LNCaP clone FGC (cell line): ENCODE data around the gene LMOD1.

ENCODE experiments used
- DNase-seq: peaks from one replicate; pipeline ENCODE4 v3.0.0-alpha.2; 2011; ENCODE audit warnings: low read depth
- H3K4me3 ChIP-seq: 2 replicates; pipeline ENCODE4 v1.5.1; 2011; ENCODE audit warnings: mild to moderate bottlenecking, low read depth, low read length, control low read depth
- CTCF ChIP-seq: IDR thresholded peaks from 2 replicates; pipeline ENCODE4 v1.5.1; 2012; ENCODE audit warnings: mild to moderate bottlenecking; ENCODE audit not compliant: control insufficient read depth, insufficient read depth; ENCODE audit errors: extremely low read depth

Gene LMOD1

GRCh38 chr1:201849372-201850052 is 96.8 kb downstream of the LMOD1 start:
- H3K4me3 ChIP-seq, result no peak overlapping the region
- no peak for TF ChIP-seq CTCF
- DNase-seq, result no peak

DNA sequence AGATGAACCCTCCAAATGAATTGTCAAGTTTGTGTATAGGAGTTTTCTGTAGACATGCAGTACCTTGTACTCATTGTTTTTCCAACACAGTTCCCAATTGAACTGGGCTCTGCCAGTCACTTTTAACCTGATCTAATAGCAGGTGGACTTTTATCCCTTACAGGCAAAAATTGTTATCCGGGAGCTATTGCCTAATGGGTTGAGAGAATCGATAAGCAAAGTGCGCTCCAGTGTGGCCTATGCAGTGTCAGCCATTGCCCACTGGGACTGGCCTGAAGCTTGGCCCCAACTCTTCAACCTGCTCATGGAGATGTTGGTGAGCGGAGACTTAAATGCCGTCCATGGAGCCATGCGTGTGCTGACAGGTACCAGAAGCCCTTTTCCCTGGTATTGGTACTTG is 98.1 kb downstream of the LMOD1 start:
- TF ChIP-seq CTCF, result no peak
- H3K4me3 ChIP-seq, result no peak overlapping the region
- no peak for DNase-seq

DNA sequence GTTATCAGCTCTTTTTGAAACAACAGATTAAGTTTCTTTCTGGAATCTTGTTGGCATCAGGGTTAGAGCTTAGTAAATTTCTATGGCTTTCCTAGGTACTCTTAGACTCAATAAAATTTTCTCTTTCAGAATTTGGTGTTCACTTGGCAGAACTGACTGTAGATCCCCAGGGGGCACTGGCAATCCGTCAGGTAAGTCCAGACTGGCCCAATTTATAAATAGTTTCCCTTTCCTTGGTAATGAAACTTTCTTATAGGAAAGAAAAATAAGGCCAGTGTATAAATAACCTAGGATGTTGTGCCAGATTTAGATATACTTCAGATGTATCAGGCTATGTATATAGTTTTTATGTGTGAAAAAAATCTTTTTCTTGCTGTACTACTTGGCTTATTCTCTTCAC is 99.2 kb downstream of the LMOD1 start:
- no peak for DNase-seq
- H3K4me3 ChIP-seq, result no peak overlapping the region
- no peak for TF ChIP-seq CTCF
